Stimulated activated CD8-positive, alpha-beta memory T cell treated with anti-CD3 and anti-CD28 coated beads, Interleukin-7, amount 100 ng/mL, for 48 hours (primary cell): ENCODE measurements around the gene SMYD3.

ENCODE experiments used
- DNase-seq, 2 donors: peaks; one replicate each; pipeline ENCODE4 v3.0.0-alpha.2; 2020; ENCODE audit warnings: low read depth in 1 of 2; ENCODE audit errors: extremely low read depth in 1 of 2

SMYD3 gene

GRCh38 chr1:246418565-246419312 lies 88.3 kb downstream of the SMYD3 start:
- no peak for DNase-seq

- no peak for DNase-seq
These were observed 89.1 kb downstream of the SMYD3 start for GRCh38 chr1:246417813-246418564.

- DNase-seq: no peak
These were observed 89.8 kb downstream of the SMYD3 start for GRCh38 chr1:246417152-246417812.

- no peak for DNase-seq
These were observed 90.8 kb downstream of the SMYD3 start for GRCh38 chr1:246416261-246416660.

GRCh38 chr1:246415028-246415427 lies 92.1 kb downstream of the SMYD3 start:
- DNase-seq: no peak

GRCh38 chr1:246413430-246413829 lies 93.6 kb downstream of the SMYD3 start:
- DNase-seq: no peak

- DNase-seq: no peak
These were observed 103.0 kb downstream of the SMYD3 start for GRCh38 chr1:246404078-246404477.

GRCh38 chr1:246398126-246398813 lies 108.8 kb downstream of the SMYD3 start:
- DNase-seq: no peak

GRCh38 chr1:246397046-246397445 lies 110.0 kb downstream of the SMYD3 start:
- no peak for DNase-seq

GRCh38 chr1:246396322-246396721 lies 110.8 kb downstream of the SMYD3 start:
- DNase-seq: no peak

- DNase-seq: no peak
These were observed 113.0 kb downstream of the SMYD3 start for GRCh38 chr1:246394121-246394520.

- no peak for DNase-seq
These were observed 116.2 kb downstream of the SMYD3 start for GRCh38 chr1:246390855-246391254.

GRCh38 chr1:246384616-246385015 lies 122.5 kb downstream of the SMYD3 start:
- DNase-seq: no peak

GRCh38 chr1:246383791-246384190 lies 123.3 kb downstream of the SMYD3 start:
- no peak for DNase-seq

GRCh38 chr1:246383239-246383589 lies 123.9 kb downstream of the SMYD3 start:
- DNase-seq: no peak

- DNase-seq: no peak
These were observed 124.4 kb downstream of the SMYD3 start for GRCh38 chr1:246382589-246383238.

- no peak for DNase-seq
These were observed 125.6 kb downstream of the SMYD3 start for GRCh38 chr1:246381452-246381851.

GRCh38 chr1:246377625-246378153 lies 129.4 kb downstream of the SMYD3 start:
- DNase-seq: no peak

GRCh38 chr1:246373828-246374569 lies 133.1 kb downstream of the SMYD3 start:
- DNase-seq: no peak

GRCh38 chr1:246372559-246372958 lies 134.5 kb downstream of the SMYD3 start:
- no peak for DNase-seq
